SK-N-SH treated with all-trans-retinoic acid at 6 μM for 48 hours (cell line): ENCODE measurements around the gene MAN1A1.

ENCODE experiments used
- ARNTL ChIP-seq: fragments of 450-650 bp; formaldehyde crosslinking; IDR thresholded peaks from 2 replicates; pipeline ENCODE4 v1.5.0; 2020; ENCODE audit warnings: low read depth, mild to moderate bottlenecking, moderate library complexity, borderline replicate concordance
- BACH2 ChIP-seq: fragments of 250-450 bp; sonication (Bioruptor Pico); IDR thresholded peaks from 2 replicates; pipeline ENCODE4 v1.9.0; 2021; ENCODE audit warnings: mild to moderate bottlenecking, borderline replicate concordance
- GLIS3 ChIP-seq: fragments of 250-450 bp; sonication (Bioruptor Pico); IDR thresholded peaks from 2 replicates; pipeline ENCODE4 v1.5.0; 2020; ENCODE audit warnings: mild to moderate bottlenecking, moderate library complexity
- ISL1 ChIP-seq: fragments of 250-450 bp; sonication (Bioruptor Pico); IDR thresholded peaks from 2 replicates; pipeline ENCODE4 v2.1.2; 2022; ENCODE audit warnings: mild to moderate bottlenecking, moderate library complexity
- PPARA ChIP-seq: fragments of 250-450 bp; sonication (Bioruptor Pico); IDR thresholded peaks from 2 replicates; pipeline ENCODE4 v1.5.0; 2020; ENCODE audit warnings: mild to moderate bottlenecking, borderline replicate concordance
- RARB ChIP-seq: fragments of 250-450 bp; sonication (Bioruptor Pico); IDR thresholded peaks from 2 replicates; pipeline ENCODE4 v1.8.0; 2021; ENCODE audit warnings: mild to moderate bottlenecking, moderate library complexity
- TCF4 ChIP-seq: fragments of 250-450 bp; sonication (Bioruptor Pico); IDR thresholded peaks from 2 replicates; pipeline ENCODE4 v1.8.0; 2021; ENCODE audit warnings: mild to moderate bottlenecking, moderate library complexity, borderline replicate concordance
- TOX ChIP-seq: fragments of 250-450 bp; sonication (Bioruptor Pico); IDR thresholded peaks from 2 replicates; pipeline ENCODE4 v1.8.0; 2021; ENCODE audit warnings: mild to moderate bottlenecking, moderate library complexity, borderline replicate concordance
- ZC3H10 ChIP-seq: fragments of 250-450 bp; sonication (Bioruptor Pico); IDR thresholded peaks from 2 replicates; pipeline ENCODE4 v1.5.1; 2021; ENCODE audit warnings: mild to moderate bottlenecking, moderate library complexity
- ZFP3 ChIP-seq: fragments of 250-450 bp; sonication (Bioruptor Pico); IDR thresholded peaks from 2 replicates; pipeline ENCODE4 v1.5.0; 2020; ENCODE audit warnings: mild to moderate bottlenecking, moderate library complexity
- ZFP30 ChIP-seq: fragments of 450-650 bp; formaldehyde crosslinking; IDR thresholded peaks from 2 replicates; pipeline ENCODE4 v1.5.0; 2022; ENCODE audit warnings: mild to moderate bottlenecking, moderate library complexity
- ZNF8 ChIP-seq: fragments of 450-650 bp; formaldehyde crosslinking; IDR thresholded peaks from 2 replicates; pipeline ENCODE4 v1.5.0; 2020; ENCODE audit warnings: mild to moderate bottlenecking, moderate library complexity
- TF ChIP-seq, protein P1 (sequence below): fragments of 250-450 bp; sonication (Bioruptor Pico); IDR thresholded peaks from 2 replicates; pipeline ENCODE4 v1.5.0; 2020; ENCODE audit warnings: mild to moderate bottlenecking, moderate library complexity
- TF ChIP-seq, protein P2 (sequence below): fragments of 250-450 bp; sonication (Bioruptor Pico); IDR thresholded peaks from 2 replicates; pipeline ENCODE4 v1.8.0; 2020; ENCODE audit warnings: mild to moderate bottlenecking, moderate library complexity, borderline replicate concordance

DNA sequence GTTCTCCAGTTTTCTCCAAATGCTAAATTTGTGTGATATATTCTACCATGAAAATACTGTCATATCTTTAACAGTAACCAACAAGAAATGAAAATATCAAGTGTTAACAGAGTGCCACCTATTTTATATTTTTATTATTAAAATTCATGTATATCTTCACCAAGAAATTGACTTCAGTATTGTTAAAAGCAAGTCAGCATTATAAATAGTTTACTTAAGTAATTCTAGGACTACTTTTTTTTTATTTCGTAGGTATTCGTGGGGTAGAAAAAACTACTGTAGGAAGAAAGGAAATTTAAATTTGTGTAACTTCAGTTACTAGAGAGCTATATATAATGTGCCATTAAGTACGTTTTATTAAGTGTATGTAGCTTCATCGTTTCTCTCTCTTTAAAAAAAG lies 6.3 kb upstream of the MAN1A1 start:
- TF ChIP-seq ISL1 (CRISPR knock-in tag) (no peak), BACH2 (no peak), ZFP3 (CRISPR knock-in tag) (no peak), TCF4 (CRISPR knock-in tag) (no peak), GLIS3 (no peak), TOX (CRISPR knock-in tag) (no peak), ZC3H10 (CRISPR knock-in tag) (no peak), ARNTL (CRISPR knock-in tag) (no peak), RARB (CRISPR knock-in tag) (no peak), ZFP30 (CRISPR knock-in tag) (no peak), ZNF8 (CRISPR knock-in tag) (no peak), PPARA (CRISPR knock-in tag) (no peak)
- TF ChIP-seq, protein P1, sequence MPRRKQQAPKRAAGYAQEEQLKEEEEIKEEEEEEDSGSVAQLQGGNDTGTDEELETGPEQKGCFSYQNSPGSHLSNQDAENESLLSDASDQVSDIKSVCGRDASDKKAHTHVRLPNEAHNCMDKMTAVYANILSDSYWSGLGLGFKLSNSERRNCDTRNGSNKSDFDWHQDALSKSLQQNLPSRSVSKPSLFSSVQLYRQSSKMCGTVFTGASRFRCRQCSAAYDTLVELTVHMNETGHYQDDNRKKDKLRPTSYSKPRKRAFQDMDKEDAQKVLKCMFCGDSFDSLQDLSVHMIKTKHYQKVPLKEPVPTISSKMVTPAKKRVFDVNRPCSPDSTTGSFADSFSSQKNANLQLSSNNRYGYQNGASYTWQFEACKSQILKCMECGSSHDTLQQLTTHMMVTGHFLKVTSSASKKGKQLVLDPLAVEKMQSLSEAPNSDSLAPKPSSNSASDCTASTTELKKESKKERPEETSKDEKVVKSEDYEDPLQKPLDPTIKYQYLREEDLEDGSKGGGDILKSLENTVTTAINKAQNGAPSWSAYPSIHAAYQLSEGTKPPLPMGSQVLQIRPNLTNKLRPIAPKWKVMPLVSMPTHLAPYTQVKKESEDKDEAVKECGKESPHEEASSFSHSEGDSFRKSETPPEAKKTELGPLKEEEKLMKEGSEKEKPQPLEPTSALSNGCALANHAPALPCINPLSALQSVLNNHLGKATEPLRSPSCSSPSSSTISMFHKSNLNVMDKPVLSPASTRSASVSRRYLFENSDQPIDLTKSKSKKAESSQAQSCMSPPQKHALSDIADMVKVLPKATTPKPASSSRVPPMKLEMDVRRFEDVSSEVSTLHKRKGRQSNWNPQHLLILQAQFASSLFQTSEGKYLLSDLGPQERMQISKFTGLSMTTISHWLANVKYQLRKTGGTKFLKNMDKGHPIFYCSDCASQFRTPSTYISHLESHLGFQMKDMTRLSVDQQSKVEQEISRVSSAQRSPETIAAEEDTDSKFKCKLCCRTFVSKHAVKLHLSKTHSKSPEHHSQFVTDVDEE (CRISPR knock-in tag): no peak
- TF ChIP-seq, protein P2, sequence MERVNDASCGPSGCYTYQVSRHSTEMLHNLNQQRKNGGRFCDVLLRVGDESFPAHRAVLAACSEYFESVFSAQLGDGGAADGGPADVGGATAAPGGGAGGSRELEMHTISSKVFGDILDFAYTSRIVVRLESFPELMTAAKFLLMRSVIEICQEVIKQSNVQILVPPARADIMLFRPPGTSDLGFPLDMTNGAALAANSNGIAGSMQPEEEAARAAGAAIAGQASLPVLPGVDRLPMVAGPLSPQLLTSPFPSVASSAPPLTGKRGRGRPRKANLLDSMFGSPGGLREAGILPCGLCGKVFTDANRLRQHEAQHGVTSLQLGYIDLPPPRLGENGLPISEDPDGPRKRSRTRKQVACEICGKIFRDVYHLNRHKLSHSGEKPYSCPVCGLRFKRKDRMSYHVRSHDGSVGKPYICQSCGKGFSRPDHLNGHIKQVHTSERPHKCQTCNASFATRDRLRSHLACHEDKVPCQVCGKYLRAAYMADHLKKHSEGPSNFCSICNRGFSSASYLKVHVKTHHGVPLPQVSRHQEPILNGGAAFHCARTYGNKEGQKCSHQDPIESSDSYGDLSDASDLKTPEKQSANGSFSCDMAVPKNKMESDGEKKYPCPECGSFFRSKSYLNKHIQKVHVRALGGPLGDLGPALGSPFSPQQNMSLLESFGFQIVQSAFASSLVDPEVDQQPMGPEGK (CRISPR knock-in tag): no peak
